ENCODE measurements around the gene GRSF1.

DNA sequence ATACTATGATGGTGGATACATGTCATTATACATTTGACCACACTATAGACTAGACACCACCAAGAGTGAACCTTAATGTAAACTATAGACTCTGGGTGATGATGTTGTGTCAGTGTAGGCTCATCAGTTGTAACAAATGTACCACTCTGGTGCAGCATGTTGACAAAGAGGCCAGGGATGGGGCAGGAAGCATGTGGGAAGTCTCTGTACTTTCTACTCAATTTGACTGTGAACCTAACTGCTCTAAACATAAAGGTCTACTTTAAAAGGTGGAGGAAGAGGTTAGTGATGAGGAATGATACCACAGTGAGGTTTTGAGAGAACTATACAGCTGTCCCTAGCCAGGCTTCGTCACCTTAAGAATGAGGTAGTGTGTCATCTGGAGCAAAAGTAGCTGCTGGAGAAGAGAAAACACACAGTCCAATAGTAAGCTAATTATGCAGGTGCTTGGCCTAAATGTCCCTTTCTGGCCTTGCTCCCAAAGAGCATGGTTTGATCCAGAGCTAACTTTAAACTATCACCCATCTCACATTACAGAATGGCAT lies 38.4 kb downstream of the GRSF1 start:
- TF ChIP-seq FOXM1 (IDR thresholded peaks at IDR 0.05; ENCODE audit: borderline replicate concordance, low read depth), result no peak
- no peak for TF ChIP-seq TCF12 (IDR thresholded peaks at IDR 0.05; ENCODE audit: low read depth)
- no peak for TF ChIP-seq TAF1 (IDR thresholded peaks at IDR 0.05; ENCODE audit: low read depth)
- TF ChIP-seq RAD21 (IDR thresholded peaks at IDR 0.05; ENCODE audit: low read depth), result no peak
- TF ChIP-seq NFIC (IDR thresholded peaks at IDR 0.05), result no peak
- no peak for TF ChIP-seq EGR1 (IDR thresholded peaks at IDR 0.05)
